HCT116 (cell line): ENCODE results near the gene NUDT4. TPM values are rescaled to one million over a fixed set of nuclear protein-coding genes. Genes with fewer than 3 reads are reported as not detected.

Source experiments
- ATAC-seq: fragments of 200-7000 bp; cut with Tn5 transposase; 2 replicates; pipeline ENCODE4 v1.9.1; 2020; ENCODE audit warnings: mild to moderate bottlenecking, moderate library complexity
- BruUV-seq: library from RNA; stranded (reverse); fragments of 400-500 nt; replicated peaks from 2 replicates; lab custom pipeline; 2021; lab: Mats Ljungman, UMichigan
- CTCF ChIA-PET: fragments of 300-600 bp; sonication (Branson Sonifier 250); formaldehyde crosslinking; loops from one replicate; lab custom pipeline; 2021; ENCODE audit warnings: antibody characterized with exemption; lab: Charles Lee
- POLR2A ChIA-PET: fragments of 300-600, 350-600 bp; sonication (Branson Sonifier 250); formaldehyde crosslinking; loops from one replicate; lab custom pipeline; 2021; ENCODE audit warnings: antibody characterized with exemption; lab: Charles Lee
- RAD21 ChIA-PET, 2 experiments: fragments of 300-600 bp; sonication (Branson Sonifier 250); formaldehyde crosslinking; loops; one replicate each; lab custom pipeline; 2023; ENCODE audit warnings: low total read pairs in 2 of 2; ENCODE audit not compliant: uncharacterized antibody in 2 of 2, unreplicated experiment in 2 of 2, low non-redundant PET in 1 of 2; lab: Charles Lee
- DNase-seq: peaks from one replicate; pipeline ENCODE4 v3.0.0-alpha.2; 2010; ENCODE audit warnings: low read depth, low spot score
- H2AFZ ChIP-seq: fragments of 200-600 bp; shearing (Covaris generic), sonication (generic); 2 replicates; pipeline ENCODE4 v1.6.1; 2017; ENCODE audit warnings: low read depth, mixed run types, mixed read lengths, antibody characterized with exemption, low read length; ENCODE audit not compliant: poor library complexity, severe bottlenecking
- H3K27ac ChIP-seq: 2 replicates; pipeline ENCODE4 v1.5.1; 2012; ENCODE audit warnings: low read depth, low read length
- H3K27me3 ChIP-seq: fragments of 200-600 bp; sonication (generic); 2 replicates; pipeline ENCODE4 v1.6.1; 2016; ENCODE audit warnings: mixed run types, low read length, mixed read lengths; ENCODE audit not compliant: insufficient read depth
- H3K36me3 ChIP-seq, 2 experiments: fragments of 200-500 bp in 1 of 2; fragments of 200-600 bp in 1 of 2; sonication (Bioruptor generic) in 1 of 2; sonication (generic) in 1 of 2; 2 replicates each; pipeline versions ENCODE4 v1.5.1 to v1.6.1; 2014 to 2016; ENCODE audit warnings: low read length in 2 of 2, inconsistent platforms in 1 of 2, mixed read lengths in 1 of 2, mixed run types in 1 of 2; ENCODE audit not compliant: insufficient read depth in 2 of 2, control insufficient read depth in 1 of 2
- H3K4me1 ChIP-seq, 2 experiments: fragments of 200-600 bp in 1 of 2; sonication (generic) in 1 of 2; 2 replicates each; pipeline versions ENCODE4 v1.5.1 to v1.6.1; 2012 to 2017; ENCODE audit warnings: low read length in 2 of 2, inconsistent platforms in 1 of 2, mild to moderate bottlenecking in 1 of 2, mixed read lengths in 1 of 2, mixed run types in 1 of 2, moderate library complexity in 1 of 2; ENCODE audit not compliant: insufficient read depth in 2 of 2, control insufficient read depth in 1 of 2
- H3K4me2 ChIP-seq: fragments of 200-600 bp; sonication (generic); 2 replicates; pipeline ENCODE4 v1.6.1; 2017; ENCODE audit warnings: mixed run types, low read length, mixed read lengths
- H3K4me3 ChIP-seq, 2 experiments: fragments of 200-600 bp in 1 of 2; sonication (generic) in 1 of 2; replicated peaks in 1 of 2; 2 replicates each; pipeline ENCODE4 v1.5.1; 2011 to 2016; ENCODE audit warnings: low read length in 2 of 2, control low read depth in 1 of 2, low read depth in 1 of 2, mild to moderate bottlenecking in 1 of 2, mixed read lengths in 1 of 2, mixed run types in 1 of 2
- H3K79me2 ChIP-seq: fragments of 200-600 bp; sonication (generic); 2 replicates; pipeline ENCODE4 v1.6.1; 2017; ENCODE audit warnings: mild to moderate bottlenecking, mixed run types, low read length, moderate library complexity, mixed read lengths; ENCODE audit not compliant: insufficient read depth
- H3K9ac ChIP-seq: fragments of 200-600 bp; sonication (generic); 2 replicates; pipeline ENCODE4 v1.6.1; 2016; ENCODE audit warnings: low read length, mixed read lengths
- H3K9me2 ChIP-seq: fragments of 200-600 bp; sonication (generic), shearing (Covaris generic); 2 replicates; pipeline ENCODE4 v1.6.1; 2017; ENCODE audit warnings: mixed run types, mild to moderate bottlenecking, moderate library complexity; ENCODE audit not compliant: insufficient read depth
- H3K9me3 ChIP-seq, 2 experiments: fragments of 200-500 bp in 1 of 2; fragments of 200-600 bp in 1 of 2; sonication (Bioruptor generic) in 1 of 2; sonication (generic) in 1 of 2; 2 replicates each; pipeline ENCODE4 v1.6.1; 2014 to 2017; ENCODE audit warnings: low read length in 2 of 2, mixed read lengths in 2 of 2, inconsistent platforms in 1 of 2, low read depth in 1 of 2, mild to moderate bottlenecking in 1 of 2, mixed run types in 1 of 2, moderate library complexity in 1 of 2; ENCODE audit not compliant: control insufficient read depth in 1 of 2, insufficient read depth in 1 of 2
- H4K20me1 ChIP-seq: fragments of 200-600 bp; sonication (generic), shearing (Covaris generic); 2 replicates; pipeline ENCODE4 v1.6.1; 2017; ENCODE audit warnings: mixed run types, mild to moderate bottlenecking, moderate library complexity; ENCODE audit not compliant: insufficient read depth
- ELF1 ChIP-seq: IDR thresholded peaks from 2 replicates; pipeline ENCODE4 v1.6.1; 2012; ENCODE audit warnings: low read depth, borderline replicate concordance
- EZH2 ChIP-seq: fragments of 200-600 bp; sonication (generic); IDR thresholded peaks from 2 replicates; pipeline ENCODE4 v1.6.1; 2017; ENCODE audit warnings: antibody characterized with exemption, mixed run types
- EZH2phosphoT487 ChIP-seq: fragments of 200-600 bp; IDR thresholded peaks from 2 replicates; pipeline ENCODE4 v1.6.1; 2018; ENCODE audit warnings: antibody characterized with exemption, borderline replicate concordance
- JUND ChIP-seq: IDR thresholded peaks from 2 replicates; pipeline ENCODE4 v1.6.1; 2012
- MAX ChIP-seq: IDR thresholded peaks from 2 replicates; pipeline ENCODE4 v1.6.1; 2012
- RAD21 ChIP-seq: IDR thresholded peaks from 2 replicates; pipeline ENCODE4 v1.6.1; 2012; ENCODE audit warnings: low read depth, mild to moderate bottlenecking
- YY1 ChIP-seq: IDR thresholded peaks from 2 replicates; pipeline ENCODE4 v1.6.1; 2011; ENCODE audit warnings: low read length, low read depth, moderate library complexity, mild to moderate bottlenecking; ENCODE audit not compliant: insufficient replicate concordance; ENCODE audit errors: extremely low read depth
- intact Hi-C: fragments of 100-400 bp; cut with micrococcal nuclease; formaldehyde crosslinking; loops from 2 replicates; pipeline ENCODE4 v1.10.0; 2022
- total RNA-seq: library from RNA; stranded (reverse); gene quantifications from one replicate; pipeline ENCODE4 v1.2.1, GENCODE V29; 2021; ENCODE audit not compliant: unreplicated experiment

The NUDT4 gene
- total RNA-seq, 1 experiment from 2014 or later: 41.2 TPM

- Histone ChIP-seq H3K4me3 (no peak overlapping the region), H3K27ac (no peak overlapping the region), H3K4me2 (no peak overlapping the region), H3K9me2 (no peaks in the 10 kb centered on the region), H4K20me1 (no peaks in the 10 kb centered on the region), H3K79me2 (peaks cover 9% of the 10 kb centered on the region; the same call in 1 of the 2 replicates), H3K4me1 (no peaks in the 10 kb centered on the region), H3K36me3 (peaks cover 10% of the 10 kb centered on the region in 2 experiments; a peak in 2 of 4 replicates), H3K9ac (no peak overlapping the region), H3K27me3 (no peaks in the 10 kb centered on the region), H3K9me3 (no peaks in the 10 kb centered on the region), H2AFZ (no peak overlapping the region)
- ChIA-PET POLR2A (interaction anchor here (1.4 kb wide), 1 partner anchor 28 kb away, joined by 3 read pairs; no protein-coding TSS in a partner anchor), RAD21 (interaction anchor here in 1 of 2 experiments (0.6 kb wide), 1 partner anchor 418 kb away, joined by 4 read pairs; no protein-coding TSS in a partner anchor), CTCF (interaction anchor here (0.7 to 2.7 kb wide), 4 partner anchors 15 to 697 kb away, joined by 3 to 7 read pairs (median 4); no protein-coding TSS in a partner anchor)
- TSS peak; percentile 7 for BruUV-seq
- DNase-seq (no peak), ATAC-seq (no peak)
- intact Hi-C loops: no loop called here
- TF ChIP-seq EZH2 (no peak), MAX (no peak), EZH2phosphoT487 (no peak), RAD21 (no peak), ELF1 (no peak), JUND (no peak; the same call in 1 of the 2 replicates), YY1 (no peak)
Measured at GRCh38 chr12:93403988-93404803, 26.5 kb downstream of the NUDT4 start.
